H1 (cell line): Measurements from ENCODE around the gene IL27RA.

Experiments
- BRCA1 ChIP-seq: IDR thresholded peaks from 2 replicates; pipeline ENCODE4 v1.6.1; 2012; ENCODE audit warnings: low read depth, low read length, improper control_type of control experiment
- CTCF ChIP-seq, 3 experiments: IDR thresholded peaks; 1 replicate in 2 of 3; 2 replicates in 1 of 3; pipeline versions ENCODE4 v1.5.1 to v1.6.1; 2011; ENCODE audit warnings: low read length in 3 of 3, mild to moderate bottlenecking in 3 of 3, inconsistent platforms in 2 of 3, low read depth in 1 of 3, moderate library complexity in 1 of 3; ENCODE audit not compliant: insufficient read depth in 1 of 3; ENCODE audit errors: control extremely low read depth in 1 of 3
- EP300 ChIP-seq, 2 experiments: IDR thresholded peaks; 1 replicate in 1 of 2; 2 replicates in 1 of 2; pipeline ENCODE4 v1.6.1; 2011 to 2012; ENCODE audit warnings: low read depth in 2 of 2, low read length in 2 of 2, mild to moderate bottlenecking in 2 of 2, borderline replicate concordance in 1 of 2, inconsistent platforms in 1 of 2, moderate library complexity in 1 of 2
- EZH2 ChIP-seq: fragments of 200-600 bp; sonication (generic); IDR thresholded peaks from 2 replicates; pipeline ENCODE4 v1.7.1; 2012; ENCODE audit warnings: low read depth, mild to moderate bottlenecking, moderate library complexity, low read length, inconsistent platforms; ENCODE audit not compliant: severe bottlenecking
- JUND ChIP-seq: IDR thresholded peaks from 2 replicates; pipeline ENCODE4 v1.6.1; 2011; ENCODE audit warnings: mild to moderate bottlenecking, improper control_type of control experiment, low read length
- PHF8 ChIP-seq: fragments of 200-600 bp; sonication (generic); conservative IDR thresholded peaks from 2 replicates; pipeline ENCODE4 v1.7.1; 2012; ENCODE audit warnings: low read depth, mild to moderate bottlenecking, inconsistent platforms, low read length, moderate library complexity
- POLR2A ChIP-seq, 2 experiments: IDR thresholded peaks; 1 replicate in 1 of 2; 2 replicates in 1 of 2; pipeline ENCODE4 v1.6.1; 2011; ENCODE audit warnings: low read depth in 2 of 2, low read length in 2 of 2, mild to moderate bottlenecking in 2 of 2; ENCODE audit errors: control extremely low read depth in 1 of 2
- RAD21 ChIP-seq, 2 experiments: IDR thresholded peaks in 1 of 2; conservative IDR thresholded peaks in 1 of 2; 2 replicates each; pipeline ENCODE4 v1.6.1; 2011; ENCODE audit warnings: low read depth in 2 of 2, low read length in 2 of 2, improper control_type of control experiment in 1 of 2, inconsistent platforms in 1 of 2, mild to moderate bottlenecking in 1 of 2, moderate library complexity in 1 of 2
- RFX5 ChIP-seq: IDR thresholded peaks from 2 replicates; pipeline ENCODE4 v1.6.1; 2011; ENCODE audit warnings: low read depth, low read length, improper control_type of control experiment, borderline replicate concordance
- RNF2 ChIP-seq: fragments of 200-900, 300-1000 bp; sonication (generic); IDR thresholded peaks from 2 replicates; pipeline ENCODE4 v1.7.1; 2016; ENCODE audit warnings: borderline replicate concordance, low read depth, mild to moderate bottlenecking, antibody characterized with exemption, low read length; ENCODE audit not compliant: poor library complexity, severe bottlenecking; ENCODE audit errors: missing control alignments
- SP1 ChIP-seq: IDR thresholded peaks from 2 replicates; pipeline ENCODE4 v1.6.1; 2011; ENCODE audit warnings: low read depth, low read length
- SRF ChIP-seq: IDR thresholded peaks from 2 replicates; pipeline ENCODE4 v1.6.1; 2011; ENCODE audit warnings: mild to moderate bottlenecking, low read depth, low read length, moderate library complexity
- TAF1 ChIP-seq: IDR thresholded peaks from 2 replicates; pipeline ENCODE4 v1.6.1; 2011; ENCODE audit warnings: mild to moderate bottlenecking, low read depth, low read length
- TF ChIP-seq, protein P1 (sequence below): IDR thresholded peaks from 2 replicates; pipeline ENCODE4 v1.6.1; 2011; ENCODE audit warnings: low read depth, mild to moderate bottlenecking, low read length; ENCODE audit not compliant: insufficient read depth

- TF ChIP-seq CTCF (IDR thresholded peaks at IDR 0.05; ENCODE audit: control extremely low read depth in 1 of 3, insufficient read depth in 1 of 3, low read depth in 1 of 3, low read length in 3 of 3) (peak; percentile 74 to 96 (median 83)), POLR2A (IDR thresholded peaks at IDR 0.05; ENCODE audit: control extremely low read depth in 1 of 2, low read depth in 2 of 2, low read length in 2 of 2) (no peak), BRCA1 (no peak), RNF2 (no peak), JUND (no peak), PHF8 (no peak), SRF (no peak), TAF1 (no peak), EP300 (IDR thresholded peaks at IDR 0.05; ENCODE audit: borderline replicate concordance in 1 of 2, low read depth in 2 of 2, low read length in 2 of 2) (no peak), SP1 (no peak), RFX5 (no peak), RAD21 (IDR thresholded peaks at IDR 0.05 in 1 of 2, conservative IDR thresholded peaks at IDR 0.05 in 1 of 2; ENCODE audit: low read depth in 2 of 2, low read length in 2 of 2) (peak; percentile 50 to 52; a peak in 3 of 4 replicates), EZH2 (no peak)
- TF ChIP-seq, protein P1, sequence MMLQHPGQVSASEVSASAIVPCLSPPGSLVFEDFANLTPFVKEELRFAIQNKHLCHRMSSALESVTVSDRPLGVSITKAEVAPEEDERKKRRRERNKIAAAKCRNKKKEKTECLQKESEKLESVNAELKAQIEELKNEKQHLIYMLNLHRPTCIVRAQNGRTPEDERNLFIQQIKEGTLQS: no peak
These were observed 27.5 kb downstream of the IL27RA start for GRCh38 chr19:14059093-14059480.
